GM12878 (cell line): ENCODE results near the gene LRRC45. TPM values are rescaled to one million over a fixed set of nuclear protein-coding genes. Genes with fewer than 3 reads are reported as not detected.
A peak's percentile ranks its signal among the peaks of the same experiment; 100 is the strongest.

Source experiments
- ATAC-seq: fragments of 200-7000 bp; cut with Tn5 transposase; 3 replicates; pipeline ENCODE4 v1.9.1; 2020; ENCODE audit warnings: mild to moderate bottlenecking, moderate library complexity
- BruUV-seq: library from RNA; stranded (reverse); fragments of 400-500 nt; replicated peaks from 2 replicates; lab custom pipeline; 2021; lab: Mats Ljungman, UMichigan
- CTCF ChIA-PET: fragments of 300-600 bp; sonication (Branson Sonifier 250); formaldehyde crosslinking; extraction: SDS; loops from one replicate; lab custom pipeline; 2021; ENCODE audit warnings: inconsistent platforms; lab: Yijun Ruan, JAX
- POLR2A ChIA-PET: fragments of 350-600 bp; formaldehyde crosslinking; extraction: SDS; loops from one replicate; lab custom pipeline; 2021; ENCODE audit warnings: inconsistent platforms; lab: Charles Lee
- RAD21 ChIA-PET: fragments of 300-600 bp; sonication (Branson Sonifier 250); formaldehyde crosslinking; loops from one replicate; lab custom pipeline; 2023; ENCODE audit warnings: antibody characterized with exemption; ENCODE audit not compliant: unreplicated experiment; lab: Charles Lee
- SMC1A ChIA-PET: fragments of 300-600 bp; sonication (Branson Sonifier 250); formaldehyde crosslinking; loops from one replicate; lab custom pipeline; 2023; ENCODE audit not compliant: unreplicated experiment, uncharacterized antibody; lab: Charles Lee
- DNase-seq: peaks from one replicate; pipeline ENCODE4 v3.0.0-alpha.2; 2011; ENCODE audit warnings: low read depth, low spot score
- FAIRE-seq: peaks from 3 replicates; lab custom pipeline; 2011; peaks lifted over from hg19 to GRCh38; lab: Jason Lieb, UNC
- H2AFZ ChIP-seq: 2 replicates; pipeline ENCODE4 v1.6.0; 2011; ENCODE audit warnings: low read depth, low read length, control low read depth; ENCODE audit not compliant: control insufficient read depth
- H3K27ac ChIP-seq: 2 replicates; pipeline ENCODE4 v1.5.1; 2011; ENCODE audit warnings: control low read depth; ENCODE audit not compliant: control insufficient read depth, insufficient read depth
- H3K27me3 ChIP-seq, 2 experiments: replicated peaks in 1 of 2; 2 replicates each; pipeline versions ENCODE4 v1.6.0 to v1.6.1; 2011; ENCODE audit warnings: low read length in 1 of 2; ENCODE audit not compliant: control insufficient read depth in 2 of 2, insufficient read depth in 2 of 2
- H3K36me3 ChIP-seq, 2 experiments: 2 replicates each; pipeline ENCODE4 v1.5.1; 2011; ENCODE audit warnings: low read length in 1 of 2; ENCODE audit not compliant: control insufficient read depth in 2 of 2, insufficient read depth in 2 of 2
- H3K4me1 ChIP-seq: 2 replicates; pipeline ENCODE4 v1.6.1; 2011; ENCODE audit warnings: mild to moderate bottlenecking, low read length, moderate library complexity, mixed read lengths; ENCODE audit not compliant: control insufficient read depth, insufficient read depth
- H3K4me2 ChIP-seq: 2 replicates; pipeline ENCODE4 v1.6.0; 2011; ENCODE audit warnings: control low read depth; ENCODE audit not compliant: control insufficient read depth, insufficient read depth
- H3K4me3 ChIP-seq: fragments of 200-600 bp; sonication (generic); 2 replicates; pipeline ENCODE4 v1.5.1; 2016
- H3K79me2 ChIP-seq: 2 replicates; pipeline ENCODE4 v1.6.0; 2011; ENCODE audit warnings: low read length; ENCODE audit not compliant: control insufficient read depth, insufficient read depth
- H3K9ac ChIP-seq: 2 replicates; pipeline ENCODE4 v1.8.0; 2011; ENCODE audit warnings: low read length, control low read depth, mixed read lengths; ENCODE audit not compliant: control insufficient read depth, insufficient read depth
- H3K9me3 ChIP-seq: replicated peaks from 3 replicates; pipeline ENCODE4 v1.5.1; 2011; ENCODE audit warnings: mild to moderate bottlenecking, low read length; ENCODE audit not compliant: control insufficient read depth, insufficient read depth
- H4K20me1 ChIP-seq: 2 replicates; pipeline ENCODE4 v1.6.0; 2011; ENCODE audit not compliant: control insufficient read depth, insufficient read depth
- CREB1 ChIP-seq: IDR thresholded peaks from 2 replicates; pipeline ENCODE4 v1.6.1; 2012; ENCODE audit warnings: low read depth, mild to moderate bottlenecking, inconsistent platforms
- CTCF ChIP-seq, 3 experiments: IDR thresholded peaks in 2 of 3; conservative IDR thresholded peaks in 1 of 3; 2 replicates each; pipeline ENCODE4 v1.5.1; 2011; ENCODE audit warnings: low read depth in 3 of 3, low read length in 3 of 3, mild to moderate bottlenecking in 3 of 3, control low read depth in 2 of 3, moderate library complexity in 2 of 3, inconsistent platforms in 1 of 3, mixed read lengths in 1 of 3; ENCODE audit not compliant: control insufficient read depth in 2 of 3, insufficient read depth in 1 of 3; ENCODE audit errors: extremely low read depth in 1 of 3
- HDAC6 ChIP-seq: fragments of 200-600 bp; sonication (generic); IDR thresholded peaks from one replicate; pipeline ENCODE4 v1.8.0; 2017; ENCODE audit warnings: antibody characterized with exemption; ENCODE audit not compliant: unreplicated experiment
- HSF1 ChIP-seq: fragments of 150-350 bp; IDR thresholded peaks from 2 replicates; pipeline ENCODE4 v1.6.1; 2014; ENCODE audit warnings: mild to moderate bottlenecking, low read depth, low read length
- KAT2A ChIP-seq: conservative IDR thresholded peaks from 2 replicates; pipeline ENCODE4 v1.6.1; 2011; ENCODE audit warnings: low read depth, low read length; ENCODE audit not compliant: control insufficient read depth
- MEF2A ChIP-seq: IDR thresholded peaks from 2 replicates; pipeline ENCODE4 v1.6.1; 2011; ENCODE audit warnings: low read depth, mild to moderate bottlenecking, low read length, moderate library complexity; ENCODE audit not compliant: insufficient read depth
- MEF2B ChIP-seq: fragments of 450-650 bp; IDR thresholded peaks from 2 replicates; pipeline ENCODE4 v1.6.1; 2018; ENCODE audit warnings: mild to moderate bottlenecking, moderate library complexity; ENCODE audit not compliant: partially characterized antibody, poor library complexity, severe bottlenecking
- NR2C1 ChIP-seq: fragments of 450-650 bp; IDR thresholded peaks from 2 replicates; pipeline ENCODE4 v1.6.1; 2017; ENCODE audit warnings: antibody characterized with exemption, mild to moderate bottlenecking, moderate library complexity
- POLR2AphosphoS2 ChIP-seq: IDR thresholded peaks from 2 replicates; pipeline ENCODE4 v1.6.1; 2011; ENCODE audit warnings: low read depth, mild to moderate bottlenecking, low read length, improper control_type of control experiment, moderate library complexity
- POLR2AphosphoS5 ChIP-seq: IDR thresholded peaks from 2 replicates; pipeline ENCODE4 v1.6.1; 2011; ENCODE audit warnings: mild to moderate bottlenecking, low read length, inconsistent platforms
- PRDM15 ChIP-seq: fragments of 450-650 bp; formaldehyde crosslinking; IDR thresholded peaks from 2 replicates; pipeline ENCODE4 v1.4.0; 2020; ENCODE audit warnings: mild to moderate bottlenecking, moderate library complexity
- SIX5 ChIP-seq: IDR thresholded peaks from 2 replicates; pipeline ENCODE4 v1.6.1; 2011; ENCODE audit warnings: mild to moderate bottlenecking, low read depth, low read length, moderate library complexity; ENCODE audit not compliant: severe bottlenecking
- SMARCA5 ChIP-seq: fragments of 450-650 bp; IDR thresholded peaks from 2 replicates; pipeline ENCODE4 v1.6.1; 2017; ENCODE audit warnings: mild to moderate bottlenecking
- SREBF1 ChIP-seq: IDR thresholded peaks from 2 replicates; pipeline ENCODE4 v1.6.1; 2012; ENCODE audit warnings: mild to moderate bottlenecking, low read length
- TCF3 ChIP-seq: IDR thresholded peaks from 2 replicates; pipeline ENCODE4 v1.6.1; 2012; ENCODE audit warnings: low read depth, mild to moderate bottlenecking, low read length, borderline replicate concordance; ENCODE audit not compliant: insufficient read depth
- ZBED1 ChIP-seq: IDR thresholded peaks from 2 replicates; pipeline ENCODE4 v1.6.1; 2016; ENCODE audit warnings: borderline replicate concordance
- ZNF24 ChIP-seq: fragments of 450-650 bp; IDR thresholded peaks from 2 replicates; pipeline ENCODE4 v1.6.1; 2017; ENCODE audit warnings: antibody characterized with exemption, mild to moderate bottlenecking
- ZNF274 ChIP-seq: IDR thresholded peaks from one replicate; pipeline ENCODE4 v1.8.0; 2011; ENCODE audit not compliant: insufficient read length, insufficient read depth
- WGBS: methylation state at CpG from one replicate; pipeline ENCODE4 v1.1.6; 2016; ENCODE audit warnings: low lambda C conversion rate; ENCODE audit not compliant: insufficient replicate concordance, insufficient coverage; ENCODE audit errors: missing lambda C conversion rate; 5-methylcytosine and 5-hydroxymethylcytosine counted together
- in situ Hi-C: fragments of 300-500 bp; cut with MboI; formaldehyde crosslinking; loops from 9 replicates; pipeline ENCODE4 v1.14.3; 2018; ENCODE audit warnings: mixed read lengths
- intact Hi-C: fragments of 100-400 bp; cut with micrococcal nuclease; formaldehyde crosslinking; loops from one replicate; pipeline ENCODE4 v1.14.2; 2022; ENCODE audit not compliant: unreplicated experiment
- polyA plus RNA-seq, 11 experiments: library from polyadenylated mRNA; depleted of rRNA in 4 of 11; unstranded in 6 of 11; stranded (reverse) in 5 of 11; fragments of >200 nt; fragmentation: Nextera tagmentation in 4 of 11; fragmentation: Illumina TruSeq in 1 of 11; extraction: Ambion mirVana in 4 of 11; extraction: Trizol in 1 of 11; gene quantifications; 1 replicate in 1 of 11; 2 replicates in 10 of 11; pipeline versions ENCODE4 v1.2.1 to v1.2.3, GENCODE V29; 2011 to 2016; ENCODE audit warnings: inconsistent platforms in 2 of 11, missing spikeins in 2 of 11, low read depth in 1 of 11
- total RNA-seq, 4 experiments: library from RNA; depleted of rRNA in 3 of 4; stranded (reverse); fragments of >200 nt in 3 of 4; fragmentation: Illumina TruSeq in 1 of 4; extraction: Trizol in 1 of 4; gene quantifications; 2 replicates each; pipeline versions ENCODE4 v1.2.1 to v1.2.3, GENCODE V29; 2013 to 2021

The LRRC45 gene
- total and polyA plus RNA-seq, 10 of the 15 experiments (the other 5 are each of a cell fraction or from before 2014, with no cell fraction given): 0.03 to 27.7 (median 10.4) TPM

GRCh38 chr17:81998691-81999438 lies 24.2 kb upstream of the LRRC45 start:
- BruUV-seq: TSS peak; percentile 49
- Histone ChIP-seq H3K4me1 (no peaks in the 10 kb centered on the region), H4K20me1 (no peaks in the 10 kb centered on the region), H3K36me3 (peaks cover 0 to 3% of the 10 kb centered on the region in 2 experiments; a peak in 3 of 4 replicates), H3K9ac (no peak overlapping the region), H3K9me3 (no peaks in the 10 kb centered on the region), H3K79me2 (no peaks in the 10 kb centered on the region), H3K4me3 (no peak overlapping the region), H3K4me2 (no peak overlapping the region), H3K27ac (no peak overlapping the region), H2AFZ (no peak overlapping the region), H3K27me3 (no peaks in the 10 kb centered on the region)
- in situ Hi-C loops (no loop called here), intact Hi-C loops (no loop called here)
- no peak for ATAC-seq
- ChIA-PET POLR2A (no interaction called here), SMC1A (no interaction called here), RAD21 (no interaction called here), CTCF (interaction anchor here (1.3 kb wide), 1 partner anchor 22 kb away, joined by 3 read pairs; no protein-coding TSS in a partner anchor)
- WGBS: 87% methylated on average over 14 of the region's 14 CpGs
- no peak for FAIRE-seq
- DNase-seq: no peak
- TF ChIP-seq SREBF1 (no peak), KAT2A (no peak), HDAC6 (no peak), CREB1 (no peak), SIX5 (no peak), ZBED1 (no peak), POLR2AphosphoS5 (no peak), POLR2AphosphoS2 (no peak), ZNF24 (no peak), MEF2A (no peak), PRDM15 (CRISPR knock-in tag) (no peak), MEF2B (no peak), NR2C1 (no peak), SMARCA5 (no peak), CTCF (IDR thresholded peaks at IDR 0.05 in 2 of 3, conservative IDR thresholded peaks at IDR 0.05 in 1 of 3; ENCODE audit: control insufficient read depth in 2 of 3, extremely low read depth in 1 of 3, insufficient read depth in 1 of 3, low read depth in 3 of 3, low read length in 3 of 3) (no peak), TCF3 (no peak), HSF1 (no peak), ZNF274 (no peak)
